Liver (tissue), 9 donors: ENCODE data around the gene KIF6. TPM values are rescaled to one million over a fixed set of nuclear protein-coding genes. Genes with fewer than 3 reads are reported as not detected.

Experiments
- DNase-seq: peaks from one replicate; pipeline ENCODE4 v3.0.0-alpha.2; 2017; ENCODE audit warnings: low spot score
- H3K27ac ChIP-seq, 2 donors: one replicate each; pipeline ENCODE4 v1.7.0; 2013; ENCODE audit warnings: inconsistent platforms in 2 of 2, low read length in 2 of 2, control low read depth in 1 of 2, low read depth in 1 of 2, mild to moderate bottlenecking in 1 of 2
- H3K27me3 ChIP-seq, 4 donors: one replicate each; pipeline versions ENCODE4 v1.6.1 to v1.7.0; 2013; ENCODE audit warnings: low read length in 3 of 4, inconsistent platforms in 1 of 4, mild to moderate bottlenecking in 1 of 4, moderate library complexity in 1 of 4; ENCODE audit not compliant: control insufficient read depth in 4 of 4, insufficient read depth in 4 of 4
- H3K36me3 ChIP-seq, 4 donors: one replicate each; pipeline versions ENCODE4 v1.6.1 to v1.7.0; 2013; ENCODE audit warnings: low read length in 3 of 4, mild to moderate bottlenecking in 3 of 4, low read depth in 1 of 4, moderate library complexity in 1 of 4; ENCODE audit not compliant: control insufficient read depth in 4 of 4, insufficient read depth in 3 of 4
- H3K4me1 ChIP-seq, 4 donors: one replicate each; pipeline versions ENCODE4 v1.6.1 to v1.7.0; 2013; ENCODE audit warnings: low read length in 3 of 4, mild to moderate bottlenecking in 3 of 4, moderate library complexity in 1 of 4; ENCODE audit not compliant: control insufficient read depth in 4 of 4, insufficient read depth in 4 of 4
- H3K4me3 ChIP-seq, 3 donors: one replicate each; pipeline versions ENCODE4 v1.6.1 to v1.7.0; 2013; ENCODE audit warnings: low read length in 3 of 3, control low read depth in 1 of 3, low read depth in 1 of 3, mild to moderate bottlenecking in 1 of 3
- H3K9ac ChIP-seq, 2 donors: one replicate each; pipeline ENCODE4 v1.7.0; 2013; ENCODE audit warnings: low read length in 2 of 2, mild to moderate bottlenecking in 2 of 2, moderate library complexity in 2 of 2, control low read depth in 1 of 2, low read depth in 1 of 2
- H3K9me3 ChIP-seq, 4 donors: one replicate each; pipeline versions ENCODE4 v1.6.1 to v1.7.0; 2013; ENCODE audit warnings: low read length in 3 of 4; ENCODE audit not compliant: control insufficient read depth in 4 of 4
- ATF3 ChIP-seq: IDR thresholded peaks from 2 replicates; pipeline ENCODE4 v1.6.1; 2016; ENCODE audit warnings: antibody characterized with exemption
- CTCF ChIP-seq: fragments of 150-350 bp; IDR thresholded peaks from 2 replicates; pipeline ENCODE4 v1.5.1; 2017; ENCODE audit warnings: improper control_type of control experiment, low read depth, low read length; ENCODE audit not compliant: missing input control
- EGR1 ChIP-seq, 2 donors: IDR thresholded peaks; 2 replicates each; pipeline ENCODE4 v1.6.1; 2016 to 2018; ENCODE audit warnings: antibody characterized with exemption in 2 of 2, low read depth in 2 of 2
- FOXA1 ChIP-seq: IDR thresholded peaks from 2 replicates; pipeline ENCODE4 v1.6.1; 2016; ENCODE audit warnings: antibody characterized with exemption
- FOXA2 ChIP-seq: IDR thresholded peaks from 2 replicates; pipeline ENCODE4 v1.6.1; 2016; ENCODE audit warnings: antibody characterized with exemption
- GABPA ChIP-seq, 2 donors: IDR thresholded peaks in 1 of 2; conservative IDR thresholded peaks in 1 of 2; 2 replicates each; pipeline ENCODE4 v1.6.1; 2016; ENCODE audit warnings: antibody characterized with exemption in 2 of 2, mild to moderate bottlenecking in 1 of 2, moderate library complexity in 1 of 2
- HNF4A ChIP-seq, 2 donors: conservative IDR thresholded peaks; 2 replicates each; pipeline ENCODE4 v1.6.1; 2016; ENCODE audit warnings: antibody characterized with exemption in 2 of 2, mild to moderate bottlenecking in 2 of 2
- HNF4G ChIP-seq: IDR thresholded peaks from 2 replicates; pipeline ENCODE4 v1.6.1; 2016; ENCODE audit warnings: antibody characterized with exemption
- JUND ChIP-seq, 2 donors: IDR thresholded peaks; 2 replicates each; pipeline ENCODE4 v1.6.1; 2016; ENCODE audit warnings: antibody characterized with exemption in 2 of 2
- MAX ChIP-seq: IDR thresholded peaks from 2 replicates; pipeline ENCODE4 v1.6.1; 2016; ENCODE audit warnings: antibody characterized with exemption
- NR2F2 ChIP-seq: IDR thresholded peaks from 2 replicates; pipeline ENCODE4 v1.6.1; 2016; ENCODE audit warnings: antibody characterized with exemption
- RAD21 ChIP-seq, 2 donors: IDR thresholded peaks; 2 replicates each; pipeline ENCODE4 v1.6.1; 2016; ENCODE audit warnings: antibody characterized with exemption in 2 of 2, mild to moderate bottlenecking in 2 of 2
- RXRA ChIP-seq, 2 donors: IDR thresholded peaks; 2 replicates each; pipeline ENCODE4 v1.6.1; 2017 to 2018; ENCODE audit warnings: antibody characterized with exemption in 2 of 2, mild to moderate bottlenecking in 1 of 2
- SP1 ChIP-seq: IDR thresholded peaks from 2 replicates; pipeline ENCODE4 v1.6.1; 2018; ENCODE audit warnings: antibody characterized with exemption, mild to moderate bottlenecking
- TAF1 ChIP-seq: conservative IDR thresholded peaks from 2 replicates; pipeline ENCODE4 v1.6.1; 2016; ENCODE audit warnings: antibody characterized with exemption, mild to moderate bottlenecking
- YY1 ChIP-seq: IDR thresholded peaks from 2 replicates; pipeline ENCODE4 v1.6.1; 2016; ENCODE audit warnings: antibody characterized with exemption, mild to moderate bottlenecking
- WGBS: extraction: QIAGEN DNeasy Blood & Tissue Kit; methylation state at CpG from one replicate; pipeline ENCODE4 v1.1.7; 2013; 5-methylcytosine and 5-hydroxymethylcytosine counted together
- polyA plus RNA-seq, 2 donors: library from polyadenylated mRNA; stranded (reverse) in 1 of 2; unstranded in 1 of 2; fragments of 200-250 nt in 1 of 2; fragments of >200 nt in 1 of 2; fragmentation: Nextera tagmentation in 1 of 2; extraction: Ambion mirVana in 1 of 2; gene quantifications; one replicate each; pipeline versions ENCODE4 v1.2.1 to v1.2.3, GENCODE V29; 2013 to 2015
- total RNA-seq, 2 donors: library from RNA; depleted of rRNA; stranded (reverse); fragments of >200 nt; gene quantifications; one replicate each; pipeline ENCODE4 v1.2.3, GENCODE V29; 2014
- TF ChIP-seq, protein P1 (sequence below): IDR thresholded peaks from 2 replicates; pipeline ENCODE4 v1.6.1; 2016; ENCODE audit warnings: antibody characterized with exemption, mild to moderate bottlenecking
- TF ChIP-seq, protein P2 (sequence below): IDR thresholded peaks from 2 replicates; pipeline ENCODE4 v1.6.1; 2016; ENCODE audit warnings: antibody characterized with exemption
- donor health status: healthy.
- donor health status: healthy.
- donor health status: healthy.
- donor health status: healthy.
- donor health status: healthy.

KIF6 gene
- total and polyA plus RNA-seq, 4 donors = 0.17 to 7.5 (median 0.29) TPM

GRCh38 chr6:39646751-39647420 is 78.3 kb downstream of the KIF6 start:
- DNase-seq = no peak
- TF ChIP-seq JUND (IDR thresholded peaks at IDR 0.05) (no peak), TAF1 (no peak), MAX (no peak), EGR1 (IDR thresholded peaks at IDR 0.05; ENCODE audit: low read depth in 2 of 2) (no peak), HNF4G (no peak), SP1 (no peak), NR2F2 (no peak), RAD21 (IDR thresholded peaks at IDR 0.05) (no peak), FOXA2 (no peak), YY1 (no peak), GABPA (IDR thresholded peaks at IDR 0.05 in 1 of 2, conservative IDR thresholded peaks at IDR 0.05 in 1 of 2) (no peak), ATF3 (no peak), CTCF (no peak), FOXA1 (no peak)
- TF ChIP-seq, protein P1, sequence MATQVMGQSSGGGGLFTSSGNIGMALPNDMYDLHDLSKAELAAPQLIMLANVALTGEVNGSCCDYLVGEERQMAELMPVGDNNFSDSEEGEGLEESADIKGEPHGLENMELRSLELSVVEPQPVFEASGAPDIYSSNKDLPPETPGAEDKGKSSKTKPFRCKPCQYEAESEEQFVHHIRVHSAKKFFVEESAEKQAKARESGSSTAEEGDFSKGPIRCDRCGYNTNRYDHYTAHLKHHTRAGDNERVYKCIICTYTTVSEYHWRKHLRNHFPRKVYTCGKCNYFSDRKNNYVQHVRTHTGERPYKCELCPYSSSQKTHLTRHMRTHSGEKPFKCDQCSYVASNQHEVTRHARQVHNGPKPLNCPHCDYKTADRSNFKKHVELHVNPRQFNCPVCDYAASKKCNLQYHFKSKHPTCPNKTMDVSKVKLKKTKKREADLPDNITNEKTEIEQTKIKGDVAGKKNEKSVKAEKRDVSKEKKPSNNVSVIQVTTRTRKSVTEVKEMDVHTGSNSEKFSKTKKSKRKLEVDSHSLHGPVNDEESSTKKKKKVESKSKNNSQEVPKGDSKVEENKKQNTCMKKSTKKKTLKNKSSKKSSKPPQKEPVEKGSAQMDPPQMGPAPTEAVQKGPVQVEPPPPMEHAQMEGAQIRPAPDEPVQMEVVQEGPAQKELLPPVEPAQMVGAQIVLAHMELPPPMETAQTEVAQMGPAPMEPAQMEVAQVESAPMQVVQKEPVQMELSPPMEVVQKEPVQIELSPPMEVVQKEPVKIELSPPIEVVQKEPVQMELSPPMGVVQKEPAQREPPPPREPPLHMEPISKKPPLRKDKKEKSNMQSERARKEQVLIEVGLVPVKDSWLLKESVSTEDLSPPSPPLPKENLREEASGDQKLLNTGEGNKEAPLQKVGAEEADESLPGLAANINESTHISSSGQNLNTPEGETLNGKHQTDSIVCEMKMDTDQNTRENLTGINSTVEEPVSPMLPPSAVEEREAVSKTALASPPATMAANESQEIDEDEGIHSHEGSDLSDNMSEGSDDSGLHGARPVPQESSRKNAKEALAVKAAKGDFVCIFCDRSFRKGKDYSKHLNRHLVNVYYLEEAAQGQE = no peak
- no peak overlapping the region for H3K27ac ChIP-seq
- H3K4me1 ChIP-seq = peaks cover 0 to 5% (median 1%) of the 10 kb centered on the region in 4 donors
- no peaks in the 10 kb centered on the region for H3K9me3 ChIP-seq
- 82% methylated on average over 5 of the region's 5 CpGs for WGBS
- H3K9ac ChIP-seq = no peak overlapping the region
- no peaks in the 10 kb centered on the region for H3K27me3 ChIP-seq
- H3K4me3 ChIP-seq = no peak overlapping the region
- no peaks in the 10 kb centered on the region for H3K36me3 ChIP-seq

GRCh38 chr6:39642270-39642669 is 82.9 kb downstream of the KIF6 start:
- Histone ChIP-seq H3K4me3 (no peak overlapping the region), H3K36me3 (no peaks in the 10 kb centered on the region), H3K27ac (no peak overlapping the region), H3K9ac (no peak overlapping the region), H3K9me3 (no peaks in the 10 kb centered on the region), H3K27me3 (no peaks in the 10 kb centered on the region), H3K4me1 (peaks cover 0 to 5% (median 1%) of the 10 kb centered on the region in 4 donors)
- 27% methylated on average over 2 of the region's 2 CpGs for WGBS
- TF ChIP-seq JUND (IDR thresholded peaks at IDR 0.05) = no peak
- TF ChIP-seq GABPA (IDR thresholded peaks at IDR 0.05 in 1 of 2, conservative IDR thresholded peaks at IDR 0.05 in 1 of 2) = no peak
- TF ChIP-seq SP1 = no peak
- no peak for TF ChIP-seq FOXA1
- no peak for TF ChIP-seq NR2F2
- no peak for TF ChIP-seq HNF4A (conservative IDR thresholded peaks at IDR 0.05)
- TF ChIP-seq HNF4G = no peak
- TF ChIP-seq TAF1 = no peak
- TF ChIP-seq MAX = no peak
- TF ChIP-seq EGR1 (IDR thresholded peaks at IDR 0.05; ENCODE audit: low read depth in 2 of 2) = no peak
- TF ChIP-seq RXRA (IDR thresholded peaks at IDR 0.05) = no peak
- TF ChIP-seq, protein P2, sequence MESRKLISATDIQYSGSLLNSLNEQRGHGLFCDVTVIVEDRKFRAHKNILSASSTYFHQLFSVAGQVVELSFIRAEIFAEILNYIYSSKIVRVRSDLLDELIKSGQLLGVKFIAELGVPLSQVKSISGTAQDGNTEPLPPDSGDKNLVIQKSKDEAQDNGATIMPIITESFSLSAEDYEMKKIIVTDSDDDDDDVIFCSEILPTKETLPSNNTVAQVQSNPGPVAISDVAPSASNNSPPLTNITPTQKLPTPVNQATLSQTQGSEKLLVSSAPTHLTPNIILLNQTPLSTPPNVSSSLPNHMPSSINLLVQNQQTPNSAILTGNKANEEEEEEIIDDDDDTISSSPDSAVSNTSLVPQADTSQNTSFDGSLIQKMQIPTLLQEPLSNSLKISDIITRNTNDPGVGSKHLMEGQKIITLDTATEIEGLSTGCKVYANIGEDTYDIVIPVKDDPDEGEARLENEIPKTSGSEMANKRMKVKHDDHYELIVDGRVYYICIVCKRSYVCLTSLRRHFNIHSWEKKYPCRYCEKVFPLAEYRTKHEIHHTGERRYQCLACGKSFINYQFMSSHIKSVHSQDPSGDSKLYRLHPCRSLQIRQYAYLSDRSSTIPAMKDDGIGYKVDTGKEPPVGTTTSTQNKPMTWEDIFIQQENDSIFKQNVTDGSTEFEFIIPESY = no peak
- TF ChIP-seq YY1 = no peak
- no peak for TF ChIP-seq ATF3
- no peak for TF ChIP-seq RAD21 (IDR thresholded peaks at IDR 0.05)
- TF ChIP-seq FOXA2 = no peak
- DNase-seq = no peak
